ENCODE data around the gene CR1. TPM values are rescaled to one million over a fixed set of nuclear protein-coding genes. Genes with fewer than 3 reads are reported as not detected.
A peak's percentile ranks its signal among the peaks of the same experiment; 100 is the strongest.

The CR1 gene
- polyA plus RNA-seq, 4 donors = under 0.01 to 1.4 (median 0.40) TPM; not detected in 1

- FAIRE-seq (no peak), DNase-seq (no peak)
- 84 to 93% (median 89%) methylated on average over 17 of the region's 17 CpGs for WGBS, 3 donors
- Histone ChIP-seq H3K27ac (ENCODE audit: low read depth in 1 of 3, low read length in 2 of 3) (no peak overlapping the region), H3K36me3 (ENCODE audit: control insufficient read depth in 3 of 3, insufficient read depth in 2 of 3, low read depth in 1 of 3, low read length in 3 of 3) (no peaks in the 10 kb centered on the region), H3K27me3 (ENCODE audit: control insufficient read depth in 3 of 3, insufficient read depth in 3 of 3, low read length in 3 of 3) (peaks cover 0 to 9% (median 2%) of the 10 kb centered on the region in 3 donors), H3K9me3 (ENCODE audit: control insufficient read depth in 2 of 2, insufficient read depth in 1 of 2, low read depth in 1 of 2, low read length in 1 of 2) (no peaks in the 10 kb centered on the region), H3K4me1 (ENCODE audit: control insufficient read depth in 3 of 3, insufficient read depth in 2 of 3, low read depth in 1 of 3, low read length in 2 of 3) (peaks cover 0 to 23% (median 4%) of the 10 kb centered on the region in 3 donors), H3K4me3 (ENCODE audit: low read depth in 1 of 3, low read length in 3 of 3) (peak overlapping the region in 1 of 3 donors; percentile 60)
Observed at GRCh38 chr1:207645635-207646081, 149.7 kb downstream of the CR1 start.

- Histone ChIP-seq H3K27ac (ENCODE audit: low read depth in 1 of 3, low read length in 2 of 3) (no peak overlapping the region), H3K36me3 (ENCODE audit: control insufficient read depth in 3 of 3, insufficient read depth in 2 of 3, low read depth in 1 of 3, low read length in 3 of 3) (no peaks in the 10 kb centered on the region), H3K27me3 (ENCODE audit: control insufficient read depth in 3 of 3, insufficient read depth in 3 of 3, low read length in 3 of 3) (peaks cover 0 to 9% (median 2%) of the 10 kb centered on the region in 3 donors), H3K9me3 (ENCODE audit: control insufficient read depth in 2 of 2, insufficient read depth in 1 of 2, low read depth in 1 of 2, low read length in 1 of 2) (no peaks in the 10 kb centered on the region), H3K4me3 (ENCODE audit: low read depth in 1 of 3, low read length in 3 of 3) (no peak overlapping the region), H3K4me1 (ENCODE audit: control insufficient read depth in 3 of 3, insufficient read depth in 2 of 3, low read depth in 1 of 3, low read length in 2 of 3) (peaks cover 0 to 23% (median 4%) of the 10 kb centered on the region in 3 donors)
- FAIRE-seq = no peak
- no peak for DNase-seq
Observed at GRCh38 chr1:207646171-207646570, 150.2 kb downstream of the CR1 start.

- H3K9me3 ChIP-seq (ENCODE audit: control insufficient read depth in 2 of 2, insufficient read depth in 1 of 2, low read depth in 1 of 2, low read length in 1 of 2) = no peaks in the 10 kb centered on the region
- H3K36me3 ChIP-seq (ENCODE audit: control insufficient read depth in 3 of 3, insufficient read depth in 2 of 3, low read depth in 1 of 3, low read length in 3 of 3) = no peaks in the 10 kb centered on the region
- no peak for FAIRE-seq
- peaks cover 0 to 23% (median 4%) of the 10 kb centered on the region in 3 donors for H3K4me1 ChIP-seq (ENCODE audit: control insufficient read depth in 3 of 3, insufficient read depth in 2 of 3, low read depth in 1 of 3, low read length in 2 of 3)
- peaks cover 0 to 9% (median 2%) of the 10 kb centered on the region in 3 donors for H3K27me3 ChIP-seq (ENCODE audit: control insufficient read depth in 3 of 3, insufficient read depth in 3 of 3, low read length in 3 of 3)
- no peak overlapping the region for H3K27ac ChIP-seq (ENCODE audit: low read depth in 1 of 3, low read length in 2 of 3)
- no peak for DNase-seq
- no peak overlapping the region for H3K4me3 ChIP-seq (ENCODE audit: low read depth in 1 of 3, low read length in 3 of 3)
- 49 to 54% (median 51%) methylated on average over 4 of the region's 4 CpGs for WGBS, 3 donors
Observed at GRCh38 chr1:207646944-207647579, 151.1 kb downstream of the CR1 start.

GRCh38 chr1:207647671-207648333 lies 151.8 kb downstream of the CR1 start:
- 47 to 61% (median 48%) methylated on average over 4 of the region's 4 CpGs for WGBS, 3 donors
- H3K27ac ChIP-seq (ENCODE audit: low read depth in 1 of 3, low read length in 2 of 3) = no peak overlapping the region
- no peak for FAIRE-seq

GRCh38 chr1:207648334-207649209 lies 152.6 kb downstream of the CR1 start:
- no peaks in the 10 kb centered on the region for H3K9me3 ChIP-seq (ENCODE audit: control insufficient read depth in 2 of 2, insufficient read depth in 1 of 2, low read depth in 1 of 2, low read length in 1 of 2)
- H3K27ac ChIP-seq (ENCODE audit: low read depth in 1 of 3, low read length in 2 of 3) = peak overlapping the region in 1 of 3 donors; percentile 15
- H3K36me3 ChIP-seq (ENCODE audit: control insufficient read depth in 3 of 3, insufficient read depth in 2 of 3, low read depth in 1 of 3, low read length in 3 of 3) = no peaks in the 10 kb centered on the region
- DNase-seq (peak; percentile 46 to 64), FAIRE-seq (no peak)
- peaks cover 0 to 23% (median 4%) of the 10 kb centered on the region in 3 donors for H3K4me1 ChIP-seq (ENCODE audit: control insufficient read depth in 3 of 3, insufficient read depth in 2 of 3, low read depth in 1 of 3, low read length in 2 of 3)
- no peak overlapping the region for H3K4me3 ChIP-seq (ENCODE audit: low read depth in 1 of 3, low read length in 3 of 3)
- 25 to 60% (median 32%) methylated on average over 5 of the region's 5 CpGs for WGBS, 3 donors
- H3K27me3 ChIP-seq (ENCODE audit: control insufficient read depth in 3 of 3, insufficient read depth in 3 of 3, low read length in 3 of 3) = peaks cover 0 to 9% (median 2%) of the 10 kb centered on the region in 3 donors

More at GRCh38 chr1:207647671-207648333, 151.8 kb downstream of the CR1 start:
- Histone ChIP-seq H3K4me3 (ENCODE audit: low read depth in 1 of 3, low read length in 3 of 3) (no peak overlapping the region), H3K4me1 (ENCODE audit: control insufficient read depth in 3 of 3, insufficient read depth in 2 of 3, low read depth in 1 of 3, low read length in 2 of 3) (peaks cover 0 to 23% (median 4%) of the 10 kb centered on the region in 3 donors), H3K27me3 (ENCODE audit: control insufficient read depth in 3 of 3, insufficient read depth in 3 of 3, low read length in 3 of 3) (peaks cover 0 to 9% (median 2%) of the 10 kb centered on the region in 3 donors), H3K36me3 (ENCODE audit: control insufficient read depth in 3 of 3, insufficient read depth in 2 of 3, low read depth in 1 of 3, low read length in 3 of 3) (no peaks in the 10 kb centered on the region), H3K9me3 (ENCODE audit: control insufficient read depth in 2 of 2, insufficient read depth in 1 of 2, low read depth in 1 of 2, low read length in 1 of 2) (no peaks in the 10 kb centered on the region)
- DNase-seq = no peak

GRCh38 chr1:207649210-207649753 lies 153.3 kb downstream of the CR1 start:
- H3K4me3 ChIP-seq (ENCODE audit: low read depth in 1 of 3, low read length in 3 of 3) = no peak overlapping the region
- FAIRE-seq (no peak), DNase-seq (peak in 1 of 2 donors; percentile 34)
- peaks cover 0 to 12% (median 2%) of the 10 kb centered on the region in 3 donors for H3K27me3 ChIP-seq (ENCODE audit: control insufficient read depth in 3 of 3, insufficient read depth in 3 of 3, low read length in 3 of 3)
- H3K4me1 ChIP-seq (ENCODE audit: control insufficient read depth in 3 of 3, insufficient read depth in 2 of 3, low read depth in 1 of 3, low read length in 2 of 3) = peaks cover 0 to 20% (median 2%) of the 10 kb centered on the region in 3 donors
- H3K36me3 ChIP-seq (ENCODE audit: control insufficient read depth in 3 of 3, insufficient read depth in 2 of 3, low read depth in 1 of 3, low read length in 3 of 3) = no peaks in the 10 kb centered on the region
- peaks cover 0 to 3% of the 10 kb centered on the region in 2 donors for H3K9me3 ChIP-seq (ENCODE audit: control insufficient read depth in 2 of 2, insufficient read depth in 1 of 2, low read depth in 1 of 2, low read length in 1 of 2)
- H3K27ac ChIP-seq (ENCODE audit: low read depth in 1 of 3, low read length in 2 of 3) = peak overlapping the region in 1 of 3 donors; percentile 15
- 44 to 60% (median 48%) methylated on average over 5 of the region's 5 CpGs for WGBS, 3 donors

GRCh38 chr1:207649865-207650580 lies 154.1 kb downstream of the CR1 start:
- FAIRE-seq = no peak
- Histone ChIP-seq H3K4me3 (ENCODE audit: low read depth in 1 of 3, low read length in 3 of 3) (no peak overlapping the region), H3K27me3 (ENCODE audit: control insufficient read depth in 3 of 3, insufficient read depth in 3 of 3, low read length in 3 of 3) (peaks cover 0 to 11% (median 2%) of the 10 kb centered on the region in 3 donors), H3K27ac (ENCODE audit: low read depth in 1 of 3, low read length in 2 of 3) (no peak overlapping the region), H3K4me1 (ENCODE audit: control insufficient read depth in 3 of 3, insufficient read depth in 2 of 3, low read depth in 1 of 3, low read length in 2 of 3) (peaks cover 0 to 17% (median 0%) of the 10 kb centered on the region in 3 donors), H3K9me3 (ENCODE audit: control insufficient read depth in 2 of 2, insufficient read depth in 1 of 2, low read depth in 1 of 2, low read length in 1 of 2) (peaks cover 0 to 3% of the 10 kb centered on the region in 2 donors), H3K36me3 (ENCODE audit: control insufficient read depth in 3 of 3, insufficient read depth in 2 of 3, low read depth in 1 of 3, low read length in 3 of 3) (no peaks in the 10 kb centered on the region)
- WGBS, 3 donors = 57 to 76% (median 64%) methylated on average over 4 of the region's 4 CpGs
- DNase-seq = no peak
